Right renal cortex interstitium (tissue), 3 donors: ENCODE data around the gene JUNB. TPM values are rescaled to one million over a fixed set of nuclear protein-coding genes. Genes with fewer than 3 reads are reported as not detected.

Experiments used
- DNase-seq, 3 donors: peaks; one replicate each; pipeline ENCODE4 v3.0.0-alpha.2; 2013; ENCODE audit warnings: low read depth in 3 of 3, low spot score in 2 of 3
- polyA plus RNA-seq, 3 donors: library from polyadenylated mRNA; unstranded; fragments of 120-200 nt; gene quantifications; one replicate each; pipeline ENCODE4 v1.2.1, GENCODE V29; 2013; ENCODE audit not compliant: insufficient read length in 3 of 3

Gene JUNB
- polyA plus RNA-seq, 3 donors: 21.4 to 47.8 (median 32.9) TPM

DNA sequence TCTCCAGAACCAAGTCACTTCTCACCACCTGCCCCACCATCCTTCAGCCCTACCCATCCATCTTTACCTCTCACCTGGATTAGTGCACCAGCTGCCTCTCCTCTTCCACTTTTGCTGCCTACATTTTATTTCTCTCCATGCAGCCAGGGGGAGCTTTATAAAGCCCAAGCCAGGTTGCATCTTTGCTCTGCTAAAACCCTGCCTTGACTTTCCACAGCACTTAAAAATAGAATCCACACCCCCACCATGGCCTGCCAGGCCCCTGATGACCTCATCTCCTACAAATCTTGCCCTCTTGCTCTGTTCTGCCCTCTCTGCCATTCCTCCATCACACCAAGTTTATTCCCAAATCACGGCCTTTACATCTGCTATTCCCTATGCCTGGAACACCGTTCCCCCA, 17.7 kb upstream of the JUNB start:
- DNase-seq: no peak

GRCh38 chr19:12774588-12775555, 16.4 kb upstream of the JUNB start, which contains the start of gene HOOK2:
TSS of gene HOOK2 (minus strand) at chr19:12775552. CDS start at chr19:12775449, 103 bp downstream.
- DNase-seq: no peak

DNA sequence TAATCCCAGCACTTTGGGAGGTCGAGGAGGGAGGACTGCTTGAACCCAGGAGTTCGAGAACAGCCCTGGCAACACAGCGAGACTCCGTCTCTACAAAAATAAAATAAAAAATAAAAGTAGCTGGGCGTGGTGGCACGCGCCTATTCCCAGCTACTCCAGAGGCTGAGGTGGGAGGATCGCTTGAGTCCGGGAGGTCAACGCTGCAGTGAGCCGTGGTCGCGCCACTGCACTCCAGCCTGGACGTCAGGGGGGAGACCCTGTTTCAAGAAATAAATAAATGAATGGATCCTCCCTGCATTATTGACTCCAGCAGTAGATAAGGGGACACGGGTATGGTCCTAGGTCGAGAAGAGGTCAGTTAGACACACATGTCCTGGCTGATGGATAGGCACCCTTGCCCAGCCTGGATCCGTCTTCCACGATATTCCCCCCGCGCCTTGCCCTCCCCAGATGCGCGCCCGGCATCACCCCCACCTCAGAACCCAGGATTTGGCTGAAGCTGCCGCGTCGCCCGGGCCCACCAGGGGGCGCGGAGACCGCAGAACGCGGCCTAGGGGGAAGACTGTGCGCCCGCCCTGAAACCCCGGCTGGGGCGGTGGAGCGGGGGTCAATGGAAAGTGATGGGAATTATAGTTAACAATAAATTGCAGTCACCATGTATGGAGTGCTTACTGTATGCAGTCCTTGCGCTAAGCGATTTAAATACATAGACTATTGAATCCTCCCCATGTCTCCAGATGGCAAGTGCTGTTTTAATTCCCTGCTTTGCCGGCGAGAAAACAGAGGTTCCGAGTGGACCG, 13.9 kb upstream of the JUNB start:
- no peak for DNase-seq

DNA sequence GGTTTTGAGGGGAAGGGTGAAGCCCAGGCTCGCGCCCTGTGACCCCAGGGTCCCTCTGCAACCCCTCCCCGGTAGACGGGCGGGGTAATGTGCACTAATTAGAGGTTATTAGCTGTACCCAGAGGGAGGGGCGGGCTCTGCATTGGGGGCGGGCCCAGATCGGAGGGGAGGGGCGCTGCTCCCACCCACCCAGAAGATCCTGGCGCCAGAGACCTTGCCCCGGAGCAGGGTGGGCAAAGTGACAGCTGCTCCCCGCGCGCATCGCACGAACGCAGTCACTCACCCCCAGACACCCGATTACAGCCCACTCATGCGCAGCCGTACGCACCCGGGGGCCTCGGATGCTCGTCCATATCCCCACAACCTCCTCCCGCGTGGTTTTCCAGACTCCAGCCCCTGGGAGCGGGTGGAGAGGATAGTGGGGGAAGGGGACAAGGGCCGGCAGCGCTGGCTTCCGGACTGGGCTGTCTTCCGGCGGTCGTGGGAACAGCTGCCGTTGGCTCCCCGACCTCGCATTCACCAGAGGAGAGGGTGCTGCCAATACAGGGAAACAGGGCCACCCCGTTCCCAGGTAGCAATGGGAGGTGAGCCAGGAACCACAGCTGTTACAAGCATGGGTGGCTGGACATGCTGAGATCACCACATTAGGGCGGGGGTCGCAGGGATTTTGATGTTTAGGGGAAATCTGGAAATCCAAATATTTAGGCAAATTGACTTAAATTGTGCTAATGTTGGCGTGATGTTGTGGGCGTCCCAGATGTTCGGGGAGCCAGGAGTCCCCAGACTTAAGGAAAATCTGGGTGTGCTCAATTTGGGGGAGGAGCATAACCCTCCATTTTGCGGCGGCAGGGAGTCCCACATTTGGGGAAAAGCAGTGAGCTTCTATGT, 13.0 kb upstream of the JUNB start:
- no peak for DNase-seq

DNA sequence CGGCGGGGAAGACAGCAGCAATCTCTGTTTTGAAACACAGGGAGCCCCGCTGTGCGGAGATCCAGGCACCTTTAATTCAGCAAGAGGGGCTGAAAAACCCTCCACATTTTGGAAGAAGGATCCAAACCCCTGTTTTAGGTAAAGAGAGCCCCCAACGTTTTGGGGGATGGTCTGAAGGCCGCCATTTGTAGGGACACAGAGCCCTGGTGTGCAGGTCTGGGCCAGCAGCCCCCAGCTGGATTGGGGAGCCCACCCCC, 12.5 kb upstream of the JUNB start:
- DNase-seq: no peak

DNA sequence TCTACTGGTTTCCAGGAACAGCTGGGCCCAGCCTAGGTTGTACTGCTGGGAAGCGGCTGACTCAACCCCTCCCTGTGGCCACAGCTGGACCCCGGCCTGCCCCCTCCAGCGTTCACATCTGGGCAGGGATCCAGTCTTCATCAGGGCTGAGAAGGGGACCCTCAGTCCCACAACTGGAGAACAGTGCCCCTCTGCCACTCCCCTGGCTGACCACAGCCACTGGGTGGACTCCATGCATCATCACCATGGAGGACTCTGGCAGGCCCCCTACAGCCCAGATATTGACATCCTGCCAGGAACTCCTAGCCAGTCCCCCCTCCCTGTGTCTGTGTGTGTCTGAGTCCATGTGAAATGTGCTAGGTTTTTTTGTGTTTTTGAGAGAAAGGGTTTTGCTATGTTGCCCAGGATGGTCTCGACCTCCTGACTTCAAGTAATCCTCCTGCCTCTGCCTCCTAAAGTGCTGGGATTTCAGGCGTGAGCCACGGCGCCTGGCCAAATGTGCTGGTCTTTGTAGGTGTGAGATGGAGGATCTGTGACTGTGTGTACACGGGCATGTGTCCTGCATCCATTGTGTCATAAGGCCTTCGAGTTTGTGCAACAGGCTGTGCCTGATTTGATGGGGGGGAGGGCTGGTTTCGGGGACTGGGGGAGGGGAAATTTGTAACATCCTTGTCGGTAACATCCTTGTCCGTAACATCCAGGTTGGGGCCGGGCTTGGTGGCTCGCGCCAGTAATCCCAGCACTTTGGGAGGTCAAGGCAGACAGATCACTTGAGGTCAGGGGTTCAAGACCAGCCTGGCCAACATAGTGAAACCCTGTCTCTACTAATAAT, 11.9 kb upstream of the JUNB start:
- DNase-seq: no peak

- no peak for DNase-seq
Measured at GRCh38 chr19:12782174-12782423, 9.2 kb upstream of the JUNB start.

DNA sequence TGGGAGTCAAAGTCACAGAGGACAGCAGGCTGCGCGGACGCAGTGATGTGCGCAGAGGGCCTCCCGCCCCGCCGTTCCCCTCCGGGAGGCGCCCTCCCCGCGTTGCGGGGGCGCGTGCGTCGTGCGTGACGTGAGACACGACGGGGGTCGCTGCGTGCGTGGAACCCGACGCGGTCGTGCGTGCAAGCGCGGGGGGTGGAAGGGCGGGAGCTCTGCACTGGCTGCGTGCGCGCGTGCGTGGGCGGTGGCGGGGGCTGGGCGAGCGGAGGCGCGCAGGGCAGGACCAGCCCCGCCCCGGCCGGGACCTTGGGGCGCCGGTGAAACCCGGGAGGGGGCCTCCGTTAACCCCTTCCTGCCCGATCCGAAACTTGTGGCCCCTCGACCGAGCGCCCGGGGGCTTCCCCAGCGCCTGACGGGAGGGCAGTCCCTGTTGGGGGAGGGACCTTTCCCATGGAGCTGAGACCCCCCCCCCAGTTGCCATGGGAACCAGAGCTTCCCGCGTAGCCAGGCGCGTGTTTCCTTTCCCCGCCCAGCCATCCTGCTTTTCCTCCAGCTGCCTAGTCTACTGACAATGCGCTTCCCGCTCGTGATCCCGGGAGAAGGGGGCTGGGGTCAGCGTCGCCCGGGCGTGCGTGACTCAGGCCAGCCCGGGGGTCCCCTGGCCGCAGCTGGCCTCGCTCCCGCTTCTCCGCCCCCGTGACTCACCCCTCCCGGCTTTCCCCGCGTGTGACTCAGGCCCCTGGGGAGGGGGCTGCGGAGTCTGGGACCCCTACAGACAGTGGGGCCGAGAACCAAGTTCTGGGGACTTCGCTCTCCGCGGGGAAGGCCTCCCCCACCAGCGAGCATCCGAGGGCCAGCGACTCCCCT, 8.6 kb upstream of the JUNB start:
- no peak for DNase-seq

DNA sequence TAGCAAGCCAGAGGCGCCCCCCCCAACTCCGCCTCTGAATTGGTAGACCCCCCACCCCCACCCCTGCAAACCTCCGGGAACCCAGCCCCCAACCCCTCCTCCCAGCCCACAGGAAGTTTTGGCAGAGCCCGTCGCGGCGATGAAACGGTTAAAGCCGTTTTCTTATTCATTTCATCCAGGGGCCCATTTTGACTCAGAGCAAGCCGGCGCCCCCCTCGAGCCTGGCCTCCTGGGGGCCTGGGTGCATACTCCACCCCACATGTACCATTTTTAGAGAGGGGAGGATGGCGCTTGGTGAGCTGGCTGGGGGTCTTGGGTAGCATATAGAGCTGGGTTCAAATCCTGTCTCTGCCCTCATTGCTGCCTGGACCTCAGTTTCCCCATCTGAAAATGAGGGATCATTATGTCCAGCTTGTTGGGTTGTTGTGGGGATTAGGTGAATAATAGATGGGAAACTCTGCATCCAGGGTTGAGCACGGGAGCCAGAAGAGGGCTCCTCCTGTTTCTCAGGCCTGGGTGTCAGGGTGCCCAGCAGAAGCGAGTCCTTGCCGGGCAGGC, 7.9 kb upstream of the JUNB start:
- DNase-seq: no peak

GRCh38 chr19:12783849-12784393, 7.4 kb upstream of the JUNB start:
- DNase-seq: no peak

GRCh38 chr19:12784394-12784870, 6.9 kb upstream of the JUNB start:
- no peak for DNase-seq

DNA sequence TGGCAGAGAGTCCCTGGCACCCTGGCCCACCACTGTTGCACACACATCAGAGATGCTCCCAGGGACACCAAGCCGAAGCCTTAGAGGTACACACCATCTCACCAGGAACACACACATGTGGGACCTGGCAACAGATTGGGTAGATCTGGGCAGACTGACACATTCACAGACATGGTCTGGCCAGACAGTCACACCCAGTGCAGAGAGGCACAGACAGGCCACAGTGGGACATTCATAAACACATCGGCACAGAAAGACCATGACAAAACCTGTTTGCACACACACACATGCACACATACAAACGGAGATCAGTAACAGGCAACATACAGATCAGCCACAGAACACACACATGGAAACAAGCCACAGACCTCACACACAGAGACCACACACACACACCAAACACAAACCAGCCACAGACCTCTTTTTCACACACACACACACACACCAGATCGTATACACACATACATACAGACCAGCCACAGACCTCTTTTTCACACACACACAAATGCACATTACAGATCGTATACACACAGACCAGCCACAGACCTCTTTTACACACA, 6.3 kb upstream of the JUNB start:
- DNase-seq: no peak

DNA sequence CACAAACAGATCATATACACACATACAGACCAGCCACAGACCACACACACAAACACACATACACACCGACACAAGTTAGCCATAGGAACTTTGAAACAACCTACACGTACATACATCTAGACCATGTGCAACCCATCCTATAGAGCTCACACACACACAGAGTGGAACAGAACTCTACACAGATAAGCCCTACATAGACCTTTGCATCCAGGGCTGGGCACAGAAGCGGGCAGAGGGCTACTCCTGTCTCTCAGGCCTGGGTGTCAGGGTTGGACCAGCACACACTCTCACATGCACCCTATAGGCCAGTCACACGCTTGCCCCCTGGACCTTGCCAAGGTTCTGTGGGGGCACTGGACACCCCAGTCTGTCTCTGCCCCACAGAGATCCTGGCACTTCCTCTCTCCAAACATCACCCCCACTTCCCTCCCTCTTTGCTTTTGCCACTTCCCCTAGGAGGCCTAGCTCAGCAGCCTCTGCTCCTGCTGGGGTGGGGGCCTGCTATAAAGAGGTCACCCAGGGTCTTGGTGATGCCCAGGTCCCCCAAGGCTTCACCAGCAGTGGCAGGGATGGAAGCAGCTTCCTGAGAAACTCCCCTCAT, 5.8 kb upstream of the JUNB start:
- no peak for DNase-seq

DNA sequence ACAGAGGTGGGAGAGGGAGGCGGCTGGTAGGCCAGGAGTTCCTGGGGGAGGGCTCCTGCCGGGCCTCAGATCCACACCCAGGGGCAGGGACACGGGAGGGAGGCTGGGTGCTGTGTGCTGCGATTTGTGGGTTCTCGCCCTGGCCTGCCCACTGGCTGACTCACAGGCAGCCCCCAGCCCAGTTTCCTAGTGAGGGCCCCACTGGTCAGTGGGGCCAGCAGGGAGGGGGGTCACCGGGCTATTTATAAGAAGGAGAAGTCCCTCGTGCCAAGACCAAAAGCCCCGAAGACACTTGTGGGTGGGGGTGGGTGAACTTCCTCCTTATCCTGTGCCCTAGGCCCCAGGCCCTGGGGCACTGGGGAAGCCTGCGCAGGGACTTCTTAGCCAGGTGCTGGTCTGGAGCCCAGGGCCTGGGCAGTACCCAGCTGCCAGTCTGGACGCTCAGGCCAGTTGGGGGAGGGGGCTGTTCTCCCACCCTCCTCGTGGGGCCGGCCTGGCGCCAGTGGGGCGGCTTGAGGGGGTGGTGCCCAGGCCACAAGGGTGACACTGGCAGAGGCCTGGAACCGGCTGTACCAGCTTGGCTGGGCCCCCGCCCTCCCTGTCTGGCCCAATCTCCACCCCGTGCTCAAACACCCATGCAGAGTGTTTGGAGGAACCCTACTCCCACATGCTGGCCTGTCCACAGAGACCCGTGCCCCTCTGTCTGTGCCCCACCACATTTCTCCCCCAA, 5.0 kb upstream of the JUNB start:
- DNase-seq: no peak

GRCh38 chr19:12786952-12787351, 4.3 kb upstream of the JUNB start:
- no peak for DNase-seq

- no peak for DNase-seq
Measured at GRCh38 chr19:12787458-12787857, 3.8 kb upstream of the JUNB start.

GRCh38 chr19:12788042-12788681, 3.1 kb upstream of the JUNB start:
- no peak for DNase-seq
